ENCODE measurements around the gene DOCK1.

DNA sequence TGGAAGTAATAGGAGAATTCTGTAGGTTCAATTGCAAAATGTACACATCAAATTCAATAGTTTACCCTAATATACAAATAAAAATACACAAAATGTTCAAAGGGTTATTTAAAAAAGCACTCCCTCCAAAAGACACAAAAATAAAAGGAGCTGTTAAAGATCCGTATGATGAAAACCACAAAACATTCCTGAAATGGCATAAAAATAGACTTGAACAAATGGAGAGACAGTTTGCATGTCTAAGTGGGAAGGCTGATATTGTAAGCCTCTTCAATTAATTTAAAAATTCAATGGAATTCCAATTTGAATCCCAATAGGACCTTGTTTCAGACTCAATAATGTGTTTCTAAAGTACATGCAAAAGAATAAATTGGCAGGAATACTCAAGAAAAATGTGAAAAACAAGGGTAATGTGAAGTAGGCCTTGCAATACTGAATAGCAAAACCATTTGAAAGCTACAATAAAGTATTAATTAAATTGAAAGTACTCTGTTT lies 329.1 kb downstream of the DOCK1 start:
- TF ChIP-seq, protein P1, sequence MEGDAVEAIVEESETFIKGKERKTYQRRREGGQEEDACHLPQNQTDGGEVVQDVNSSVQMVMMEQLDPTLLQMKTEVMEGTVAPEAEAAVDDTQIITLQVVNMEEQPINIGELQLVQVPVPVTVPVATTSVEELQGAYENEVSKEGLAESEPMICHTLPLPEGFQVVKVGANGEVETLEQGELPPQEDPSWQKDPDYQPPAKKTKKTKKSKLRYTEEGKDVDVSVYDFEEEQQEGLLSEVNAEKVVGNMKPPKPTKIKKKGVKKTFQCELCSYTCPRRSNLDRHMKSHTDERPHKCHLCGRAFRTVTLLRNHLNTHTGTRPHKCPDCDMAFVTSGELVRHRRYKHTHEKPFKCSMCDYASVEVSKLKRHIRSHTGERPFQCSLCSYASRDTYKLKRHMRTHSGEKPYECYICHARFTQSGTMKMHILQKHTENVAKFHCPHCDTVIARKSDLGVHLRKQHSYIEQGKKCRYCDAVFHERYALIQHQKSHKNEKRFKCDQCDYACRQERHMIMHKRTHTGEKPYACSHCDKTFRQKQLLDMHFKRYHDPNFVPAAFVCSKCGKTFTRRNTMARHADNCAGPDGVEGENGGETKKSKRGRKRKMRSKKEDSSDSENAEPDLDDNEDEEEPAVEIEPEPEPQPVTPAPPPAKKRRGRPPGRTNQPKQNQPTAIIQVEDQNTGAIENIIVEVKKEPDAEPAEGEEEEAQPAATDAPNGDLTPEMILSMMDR (IDR thresholded peaks at IDR 0.05) = no peak
- TF ChIP-seq POLR2A (IDR thresholded peaks at IDR 0.05) (no peak), EP300 (IDR thresholded peaks at IDR 0.05) (no peak)
